Lower lobe of right lung (tissue), 2 donors: ENCODE results near the gene EIF2A. TPM values are rescaled to one million over a fixed set of nuclear protein-coding genes. Genes with fewer than 3 reads are reported as not detected.
"Not testable (repeated sequence)": the region's sequence is repeated elsewhere in the genome, so short reads cannot be mapped to it uniquely, and the experiment has no call there.

Experiments
- ATAC-seq, 2 donors: fragments of 200-7000 bp; cut with Tn5 transposase; one replicate each; pipeline ENCODE4 v1.9.1; 2020 to 2022; ENCODE audit warnings: mild to moderate bottlenecking in 2 of 2, moderate library complexity in 2 of 2
- DNase-seq: peaks from one replicate; pipeline ENCODE4 v3.0.0-alpha.2; 2020
- H3K27ac ChIP-seq: fragments of 200-600 bp; one replicate; pipeline ENCODE4 v1.8.0; 2022
- H3K27me3 ChIP-seq: fragments of 200-600 bp; one replicate; pipeline ENCODE4 v1.8.0; 2022; ENCODE audit warnings: low read depth
- H3K36me3 ChIP-seq: fragments of 200-600 bp; one replicate; pipeline ENCODE4 v1.8.0; 2022; ENCODE audit warnings: mild to moderate bottlenecking
- H3K4me1 ChIP-seq: fragments of 200-600 bp; one replicate; pipeline ENCODE4 v1.8.0; 2022
- H3K4me3 ChIP-seq: fragments of 200-600 bp; one replicate; pipeline ENCODE4 v1.8.0; 2022; ENCODE audit warnings: mild to moderate bottlenecking
- H3K9me3 ChIP-seq: fragments of 200-600 bp; one replicate; pipeline ENCODE4 v1.8.0; 2022
- intact Hi-C: fragments of 100-400 bp; cut with DNase I; formaldehyde crosslinking; loops from one replicate; pipeline ENCODE4 v1.11.0; 2022
- total RNA-seq: library from RNA; stranded (reverse); fragmentation: NEBNext Ultra II Directional; extraction: Animal tissue kit (Norgen Biotek cat#: 25700); gene quantifications from one replicate; pipeline ENCODE4 v1.2.1, GENCODE V29; 2021
- TF ChIP-seq, protein P1 (sequence below): fragments of 200-600 bp; IDR thresholded peaks from one replicate; pipeline ENCODE4 v1.8.0; 2022; ENCODE audit warnings: antibody characterized with exemption, mild to moderate bottlenecking
- donor health status: DM: no; HTN: yes; CAD: no; lungs with severe emphysema.

The EIF2A gene
- total RNA-seq, 1 donor from 2014 or later: 91.9 TPM

DNA sequence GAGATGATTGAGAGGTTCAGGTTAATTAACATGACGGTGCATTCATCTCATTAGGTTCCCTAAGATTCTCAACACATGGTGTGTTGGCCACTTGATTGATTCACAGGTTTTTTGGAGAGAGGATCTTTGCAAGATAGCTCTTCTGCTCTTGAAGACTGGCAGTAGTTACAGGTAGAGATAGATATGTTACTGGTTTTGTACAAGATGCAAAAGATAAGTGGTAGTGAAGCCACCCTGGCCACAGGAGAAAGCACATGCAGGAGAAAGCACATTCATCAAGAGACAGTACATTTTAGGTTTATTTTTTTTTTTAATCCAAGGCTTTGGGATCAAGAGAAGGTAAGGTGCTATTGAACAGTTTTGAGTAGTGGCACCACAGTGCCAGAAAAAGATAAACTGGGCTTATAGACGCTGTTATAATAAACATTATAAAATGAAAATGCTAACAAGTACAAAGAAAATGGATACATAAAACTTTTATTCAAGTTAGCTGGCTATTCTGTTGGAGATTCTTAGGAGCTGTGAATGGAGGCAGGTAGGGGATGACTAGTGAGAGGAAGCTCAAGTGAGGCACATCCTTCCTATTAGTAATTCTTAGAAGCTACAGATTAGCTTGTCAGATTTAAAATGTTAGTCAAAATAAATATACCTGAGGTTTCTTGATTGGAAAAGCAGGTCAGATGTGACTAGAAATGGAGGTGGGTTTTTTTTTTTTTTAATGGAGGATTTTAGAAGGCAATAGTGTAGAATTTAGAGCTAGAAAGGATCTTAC lies 67.3 kb downstream of the EIF2A start:
- TF ChIP-seq, protein P1, sequence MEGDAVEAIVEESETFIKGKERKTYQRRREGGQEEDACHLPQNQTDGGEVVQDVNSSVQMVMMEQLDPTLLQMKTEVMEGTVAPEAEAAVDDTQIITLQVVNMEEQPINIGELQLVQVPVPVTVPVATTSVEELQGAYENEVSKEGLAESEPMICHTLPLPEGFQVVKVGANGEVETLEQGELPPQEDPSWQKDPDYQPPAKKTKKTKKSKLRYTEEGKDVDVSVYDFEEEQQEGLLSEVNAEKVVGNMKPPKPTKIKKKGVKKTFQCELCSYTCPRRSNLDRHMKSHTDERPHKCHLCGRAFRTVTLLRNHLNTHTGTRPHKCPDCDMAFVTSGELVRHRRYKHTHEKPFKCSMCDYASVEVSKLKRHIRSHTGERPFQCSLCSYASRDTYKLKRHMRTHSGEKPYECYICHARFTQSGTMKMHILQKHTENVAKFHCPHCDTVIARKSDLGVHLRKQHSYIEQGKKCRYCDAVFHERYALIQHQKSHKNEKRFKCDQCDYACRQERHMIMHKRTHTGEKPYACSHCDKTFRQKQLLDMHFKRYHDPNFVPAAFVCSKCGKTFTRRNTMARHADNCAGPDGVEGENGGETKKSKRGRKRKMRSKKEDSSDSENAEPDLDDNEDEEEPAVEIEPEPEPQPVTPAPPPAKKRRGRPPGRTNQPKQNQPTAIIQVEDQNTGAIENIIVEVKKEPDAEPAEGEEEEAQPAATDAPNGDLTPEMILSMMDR: no peak
- intact Hi-C loops: no loop called here

DNA sequence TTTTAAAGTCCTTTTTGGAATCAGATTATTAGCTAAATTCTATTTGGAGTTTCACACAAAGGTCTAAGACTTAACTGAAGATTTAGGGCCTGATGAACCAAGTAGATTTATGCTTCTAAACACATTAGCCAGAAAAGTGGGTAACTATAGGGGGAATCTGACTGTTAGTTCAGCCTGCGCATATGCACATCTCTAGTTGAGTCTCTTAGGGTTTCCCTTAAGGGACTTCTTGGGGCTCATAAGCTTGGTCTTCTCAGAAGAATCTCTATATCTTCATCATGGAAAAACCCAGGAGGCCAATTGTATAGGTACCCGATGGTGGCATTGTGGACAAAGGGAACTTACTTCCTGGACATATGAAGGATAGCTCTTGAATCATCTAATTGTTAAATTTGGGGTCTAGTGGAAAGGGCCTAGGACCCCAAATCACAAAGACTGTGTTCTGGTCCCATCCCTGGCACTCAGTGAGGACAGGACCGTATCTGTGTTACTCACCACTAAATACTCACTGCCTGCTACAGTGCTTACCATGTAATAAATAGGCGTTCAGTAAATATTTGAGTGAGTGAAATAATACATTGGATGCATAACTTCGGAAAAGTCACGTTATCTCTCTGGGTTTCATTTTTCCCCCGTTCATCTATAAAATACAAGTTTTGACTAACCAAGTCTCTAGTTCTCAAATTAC lies 73.6 kb downstream of the EIF2A start:
- no peak for ATAC-seq
- DNase-seq: no peak
- Histone ChIP-seq H3K9me3 (no peaks in the 10 kb centered on the region), H3K36me3 (peaks cover 20% of the 10 kb centered on the region), H3K4me3 (no peak overlapping the region), H3K27me3 (no peaks in the 10 kb centered on the region), H3K4me1 (peaks cover 4% of the 10 kb centered on the region), H3K27ac (no peak overlapping the region)
- TF ChIP-seq, protein P1: no peak
- intact Hi-C loops: no loop called here

More for the DNA sequence above, 67.3 kb downstream of the EIF2A start:
- no peaks in the 10 kb centered on the region for H3K27me3 ChIP-seq
- peaks cover 20% of the 10 kb centered on the region for H3K4me1 ChIP-seq
- H3K27ac ChIP-seq: no peak overlapping the region
- ATAC-seq: no peak
- H3K4me3 ChIP-seq: no peak overlapping the region
- no peak for DNase-seq
- H3K9me3 ChIP-seq: no peaks in the 10 kb centered on the region
- peaks cover 11% of the 10 kb centered on the region for H3K36me3 ChIP-seq

DNA sequence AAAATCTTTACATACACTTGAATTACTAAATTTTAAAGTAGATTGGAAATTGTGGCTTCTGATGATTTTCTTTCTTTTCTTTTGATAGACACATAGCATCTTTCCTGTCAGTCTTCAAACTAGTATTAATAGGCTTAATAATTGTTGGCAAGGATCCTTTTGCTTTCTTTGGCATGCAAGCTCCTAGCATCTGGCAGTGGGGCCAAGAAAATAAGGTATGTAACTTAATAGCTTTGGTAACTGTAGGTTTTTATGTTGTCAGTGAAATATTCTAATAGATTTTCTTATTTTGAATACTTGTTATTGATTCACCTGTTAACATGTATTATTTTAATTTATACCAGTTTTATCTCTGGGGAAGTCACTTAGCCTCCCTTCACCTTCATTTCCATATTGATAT lies 76.4 kb downstream of the EIF2A start:
- H3K27ac ChIP-seq, ATAC-seq, H3K9me3 ChIP-seq, H3K27me3 ChIP-seq, H3K4me3 ChIP-seq, intact Hi-C loops, DNase-seq, H3K4me1 ChIP-seq: not testable (repeated sequence)
- peaks cover 48% of the 10 kb centered on the region for H3K36me3 ChIP-seq

DNA sequence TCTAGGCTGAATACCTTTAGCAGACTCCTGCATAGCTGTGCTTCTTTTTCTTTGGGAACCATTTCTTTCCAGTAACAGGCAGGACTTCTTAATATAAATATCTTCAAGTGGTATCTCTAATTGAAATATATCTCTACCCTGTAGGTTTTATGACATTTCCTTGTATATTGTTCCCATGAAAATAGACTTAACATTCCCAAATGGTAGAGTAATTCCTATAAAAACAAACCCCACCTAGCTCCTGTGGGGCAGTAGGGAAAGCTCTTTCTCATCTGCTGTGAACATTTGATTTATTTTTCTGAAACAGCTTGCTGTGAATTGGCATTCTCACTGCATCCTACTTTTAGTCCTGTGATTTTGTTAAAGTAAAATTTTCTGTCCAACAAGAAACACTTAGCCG lies 77.4 kb downstream of the EIF2A start:
- Histone ChIP-seq H3K4me3 (no peak overlapping the region), H3K27me3 (no peaks in the 10 kb centered on the region), H3K9me3 (no peaks in the 10 kb centered on the region), H3K36me3 (peaks cover 58% of the 10 kb centered on the region), H3K27ac (no peak overlapping the region), H3K4me1 (peaks cover 4% of the 10 kb centered on the region)
- intact Hi-C loops: no loop called here
- DNase-seq: no peak
- TF ChIP-seq, protein P1: no peak
- ATAC-seq: no peak

DNA sequence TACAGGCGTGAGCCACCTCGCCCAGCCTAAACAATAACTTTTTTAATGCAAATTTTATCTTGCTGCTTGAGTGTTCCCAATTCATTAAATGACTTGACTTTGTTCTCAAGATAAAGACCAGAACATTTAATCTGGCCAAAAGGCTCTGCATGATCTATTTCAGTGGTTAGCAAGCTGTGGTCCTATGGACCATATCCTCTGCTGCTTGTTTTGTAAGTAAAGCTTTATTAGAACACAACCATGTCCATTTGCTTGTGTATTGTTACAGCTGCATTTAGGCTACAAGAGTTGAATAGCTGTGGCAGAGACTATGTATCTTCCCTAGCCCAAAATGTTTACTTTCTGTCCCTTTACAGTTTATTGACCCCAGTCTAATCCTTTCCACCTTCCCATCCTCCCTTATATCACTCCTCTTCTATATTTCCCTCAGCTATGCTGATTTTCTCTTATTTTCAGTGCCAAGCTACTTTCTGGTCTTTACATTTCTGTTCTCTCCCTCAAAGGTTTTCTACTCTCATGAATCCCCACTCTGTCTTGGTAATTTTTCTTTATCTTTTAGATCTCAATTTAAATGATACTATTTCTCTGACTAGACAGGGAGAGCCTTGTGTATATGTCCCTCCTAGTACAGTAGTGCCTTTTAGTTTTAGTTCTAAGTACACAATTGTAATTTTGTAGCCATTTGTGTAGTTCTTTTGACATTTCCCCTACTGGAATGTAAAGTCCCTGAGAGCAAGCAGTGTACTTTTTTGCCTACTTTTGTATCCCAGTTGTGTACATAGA lies 79.8 kb downstream of the EIF2A start:
- Histone ChIP-seq H3K27me3 (no peaks in the 10 kb centered on the region), H3K4me1 (peaks cover under 1% of the 10 kb centered on the region), H3K36me3 (peaks cover 71% of the 10 kb centered on the region), H3K27ac (no peak overlapping the region), H3K9me3 (no peaks in the 10 kb centered on the region), H3K4me3 (no peak overlapping the region)
- intact Hi-C loops: no loop called here
- ATAC-seq (no peak), DNase-seq (no peak)
- TF ChIP-seq, protein P1: no peak
